Endothelial cell of umbilical vein (primary cell): ENCODE results near the gene OSTC.

Experiments
- EZH2 ChIP-seq: IDR thresholded peaks from 2 replicates; pipeline ENCODE4 v1.6.1; 2012; ENCODE audit warnings: borderline replicate concordance, low read depth, mild to moderate bottlenecking, moderate library complexity, low read length, inconsistent platforms; ENCODE audit not compliant: severe bottlenecking
- FOS ChIP-seq: IDR thresholded peaks from 2 replicates; pipeline ENCODE4 v1.6.1; 2011; ENCODE audit warnings: mild to moderate bottlenecking, low read length, moderate library complexity, borderline replicate concordance; ENCODE audit not compliant: insufficient read depth
- MAX ChIP-seq: IDR thresholded peaks from 2 replicates; pipeline ENCODE4 v1.6.1; 2011; ENCODE audit not compliant: insufficient read depth, insufficient read length
- POLR2A ChIP-seq: IDR thresholded peaks from 2 replicates; pipeline ENCODE4 v1.6.1; 2012; ENCODE audit warnings: low read depth, mild to moderate bottlenecking, control low read depth, low read length
- POLR2AphosphoS5 ChIP-seq: IDR thresholded peaks from 2 replicates; pipeline ENCODE4 v1.6.1; 2012; ENCODE audit warnings: low read depth, mild to moderate bottlenecking, control low read depth, low read length, moderate library complexity; ENCODE audit not compliant: insufficient read depth
- TF ChIP-seq, protein P1 (sequence below), 2 donors: IDR thresholded peaks; 1 replicate in 1 of 2; 2 replicates in 1 of 2; pipeline ENCODE4 v1.5.1; 2011; ENCODE audit warnings: low read length in 2 of 2, mild to moderate bottlenecking in 2 of 2, moderate library complexity in 2 of 2, control low read depth in 1 of 2, inconsistent platforms in 1 of 2, low read depth in 1 of 2; ENCODE audit not compliant: insufficient read depth in 1 of 2; ENCODE audit errors: extremely low read depth in 1 of 2

DNA sequence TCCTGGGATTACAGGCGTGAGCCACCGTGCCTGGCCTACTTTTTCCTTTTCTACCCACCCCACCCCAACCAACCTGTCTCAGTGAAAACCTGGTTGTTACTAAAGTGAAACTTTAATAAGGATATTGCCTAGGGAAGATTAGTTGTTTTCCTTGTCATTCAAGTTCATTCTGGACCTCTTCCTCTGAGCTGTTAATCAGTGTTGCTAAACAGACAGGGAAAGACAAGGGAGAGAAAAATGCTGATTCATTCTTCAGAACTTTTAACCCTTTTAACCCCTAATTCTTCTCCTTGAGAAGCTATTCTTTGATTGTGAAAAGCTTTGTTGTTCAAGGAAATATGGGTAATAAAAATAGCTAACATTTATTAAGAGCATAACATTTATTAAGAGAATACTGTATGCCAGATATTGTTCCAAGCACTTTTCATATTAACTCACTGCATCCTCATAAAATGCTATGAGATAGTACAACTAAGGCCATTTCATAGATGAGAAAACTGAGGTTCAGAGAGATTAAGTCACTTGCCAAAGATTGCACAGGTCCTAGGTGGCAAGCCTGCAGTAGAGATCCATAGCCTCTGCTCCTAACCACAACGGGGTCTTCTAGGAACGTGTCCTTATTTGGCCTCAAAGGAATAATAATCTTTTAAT lies 34.8 kb downstream of the OSTC start:
- TF ChIP-seq, protein P1, sequence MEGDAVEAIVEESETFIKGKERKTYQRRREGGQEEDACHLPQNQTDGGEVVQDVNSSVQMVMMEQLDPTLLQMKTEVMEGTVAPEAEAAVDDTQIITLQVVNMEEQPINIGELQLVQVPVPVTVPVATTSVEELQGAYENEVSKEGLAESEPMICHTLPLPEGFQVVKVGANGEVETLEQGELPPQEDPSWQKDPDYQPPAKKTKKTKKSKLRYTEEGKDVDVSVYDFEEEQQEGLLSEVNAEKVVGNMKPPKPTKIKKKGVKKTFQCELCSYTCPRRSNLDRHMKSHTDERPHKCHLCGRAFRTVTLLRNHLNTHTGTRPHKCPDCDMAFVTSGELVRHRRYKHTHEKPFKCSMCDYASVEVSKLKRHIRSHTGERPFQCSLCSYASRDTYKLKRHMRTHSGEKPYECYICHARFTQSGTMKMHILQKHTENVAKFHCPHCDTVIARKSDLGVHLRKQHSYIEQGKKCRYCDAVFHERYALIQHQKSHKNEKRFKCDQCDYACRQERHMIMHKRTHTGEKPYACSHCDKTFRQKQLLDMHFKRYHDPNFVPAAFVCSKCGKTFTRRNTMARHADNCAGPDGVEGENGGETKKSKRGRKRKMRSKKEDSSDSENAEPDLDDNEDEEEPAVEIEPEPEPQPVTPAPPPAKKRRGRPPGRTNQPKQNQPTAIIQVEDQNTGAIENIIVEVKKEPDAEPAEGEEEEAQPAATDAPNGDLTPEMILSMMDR (IDR thresholded peaks at IDR 0.05; ENCODE audit: extremely low read depth in 1 of 2, insufficient read depth in 1 of 2, low read depth in 1 of 2, low read length in 2 of 2): no peak
- TF ChIP-seq POLR2AphosphoS5 (no peak), EZH2 (no peak), POLR2A (no peak), MAX (no peak), FOS (no peak)
